ENCODE measurements around the gene CDC123.

The CDC123 gene

GRCh38 chr10:12202226-12202625 is 6.2 kb downstream of the CDC123 start:
- Histone ChIP-seq H3K36me3 (ENCODE audit: control insufficient read depth, insufficient read depth, low read length) (peaks cover 4% of the 10 kb centered on the region), H3K4me3 (ENCODE audit: insufficient read depth, low read depth, low read length, poor library complexity, severe bottlenecking) (no peak overlapping the region)

GRCh38 chr10:12205082-12205481 is 9.1 kb downstream of the CDC123 start:
- no peaks in the 10 kb centered on the region for H3K4me1 ChIP-seq (ENCODE audit: control insufficient read depth, insufficient read depth, low read length, poor library complexity, severe bottlenecking)

More at GRCh38 chr10:12202226-12202625, 6.2 kb downstream of the CDC123 start:
- no peak overlapping the region for H3K27ac ChIP-seq (ENCODE audit: insufficient read depth, low read length, poor library complexity, severe bottlenecking)
- no peaks in the 10 kb centered on the region for H3K27me3 ChIP-seq (replicated peaks; ENCODE audit: control insufficient read depth, insufficient read depth, low read length, poor library complexity, severe bottlenecking)
- H3K4me1 ChIP-seq (ENCODE audit: control insufficient read depth, insufficient read depth, low read length, poor library complexity, severe bottlenecking): peaks cover 12% of the 10 kb centered on the region
- H3K9me3 ChIP-seq (ENCODE audit: control insufficient read depth, low read length): no peaks in the 10 kb centered on the region
- DNase-seq: no peak

GRCh38 chr10:12207114-12207513 is 11.1 kb downstream of the CDC123 start:
- no peak for DNase-seq
- Histone ChIP-seq H3K9me3 (ENCODE audit: control insufficient read depth, low read length) (no peaks in the 10 kb centered on the region), H3K27me3 (replicated peaks; ENCODE audit: control insufficient read depth, insufficient read depth, low read length, poor library complexity, severe bottlenecking) (no peaks in the 10 kb centered on the region), H3K4me1 (ENCODE audit: control insufficient read depth, insufficient read depth, low read length, poor library complexity, severe bottlenecking) (no peaks in the 10 kb centered on the region), H3K27ac (ENCODE audit: insufficient read depth, low read length, poor library complexity, severe bottlenecking) (no peak overlapping the region), H3K36me3 (ENCODE audit: control insufficient read depth, insufficient read depth, low read length) (peaks cover 18% of the 10 kb centered on the region), H3K4me3 (ENCODE audit: insufficient read depth, low read depth, low read length, poor library complexity, severe bottlenecking) (no peak overlapping the region)

More at GRCh38 chr10:12205082-12205481, 9.1 kb downstream of the CDC123 start:
- Histone ChIP-seq H3K36me3 (ENCODE audit: control insufficient read depth, insufficient read depth, low read length) (peaks cover 7% of the 10 kb centered on the region), H3K27me3 (replicated peaks; ENCODE audit: control insufficient read depth, insufficient read depth, low read length, poor library complexity, severe bottlenecking) (no peaks in the 10 kb centered on the region), H3K4me3 (ENCODE audit: insufficient read depth, low read depth, low read length, poor library complexity, severe bottlenecking) (no peak overlapping the region), H3K27ac (ENCODE audit: insufficient read depth, low read length, poor library complexity, severe bottlenecking) (no peak overlapping the region), H3K9me3 (ENCODE audit: control insufficient read depth, low read length) (no peaks in the 10 kb centered on the region)
- no peak for DNase-seq

- Histone ChIP-seq H3K27me3 (replicated peaks; ENCODE audit: control insufficient read depth, insufficient read depth, low read length, poor library complexity, severe bottlenecking) (no peaks in the 10 kb centered on the region), H3K9me3 (ENCODE audit: control insufficient read depth, low read length) (no peaks in the 10 kb centered on the region), H3K4me3 (ENCODE audit: insufficient read depth, low read depth, low read length, poor library complexity, severe bottlenecking) (no peak overlapping the region), H3K36me3 (ENCODE audit: control insufficient read depth, insufficient read depth, low read length) (peaks cover 14% of the 10 kb centered on the region), H3K4me1 (ENCODE audit: control insufficient read depth, insufficient read depth, low read length, poor library complexity, severe bottlenecking) (no peaks in the 10 kb centered on the region), H3K27ac (ENCODE audit: insufficient read depth, low read length, poor library complexity, severe bottlenecking) (no peak overlapping the region)
- DNase-seq: no peak
These were observed 12.5 kb downstream of the CDC123 start for GRCh38 chr10:12208460-12208859.

GRCh38 chr10:12212454-12212853 is 16.5 kb downstream of the CDC123 start:
- Histone ChIP-seq H3K27ac (ENCODE audit: insufficient read depth, low read length, poor library complexity, severe bottlenecking) (no peak overlapping the region), H3K27me3 (replicated peaks; ENCODE audit: control insufficient read depth, insufficient read depth, low read length, poor library complexity, severe bottlenecking) (no peaks in the 10 kb centered on the region), H3K36me3 (ENCODE audit: control insufficient read depth, insufficient read depth, low read length) (peaks cover 29% of the 10 kb centered on the region), H3K4me3 (ENCODE audit: insufficient read depth, low read depth, low read length, poor library complexity, severe bottlenecking) (no peak overlapping the region), H3K9me3 (ENCODE audit: control insufficient read depth, low read length) (no peaks in the 10 kb centered on the region), H3K4me1 (ENCODE audit: control insufficient read depth, insufficient read depth, low read length, poor library complexity, severe bottlenecking) (no peaks in the 10 kb centered on the region)
- DNase-seq: no peak

GRCh38 chr10:12213621-12214020 is 17.6 kb downstream of the CDC123 start:
- Histone ChIP-seq H3K27me3 (replicated peaks; ENCODE audit: control insufficient read depth, insufficient read depth, low read length, poor library complexity, severe bottlenecking) (no peaks in the 10 kb centered on the region), H3K36me3 (ENCODE audit: control insufficient read depth, insufficient read depth, low read length) (peaks cover 36% of the 10 kb centered on the region), H3K4me1 (ENCODE audit: control insufficient read depth, insufficient read depth, low read length, poor library complexity, severe bottlenecking) (no peaks in the 10 kb centered on the region), H3K27ac (ENCODE audit: insufficient read depth, low read length, poor library complexity, severe bottlenecking) (no peak overlapping the region), H3K9me3 (ENCODE audit: control insufficient read depth, low read length) (no peaks in the 10 kb centered on the region), H3K4me3 (ENCODE audit: insufficient read depth, low read depth, low read length, poor library complexity, severe bottlenecking) (no peak overlapping the region)
- DNase-seq: no peak

GRCh38 chr10:12214093-12214492 is 18.1 kb downstream of the CDC123 start:
- Histone ChIP-seq H3K4me3 (ENCODE audit: insufficient read depth, low read depth, low read length, poor library complexity, severe bottlenecking) (no peak overlapping the region), H3K36me3 (ENCODE audit: control insufficient read depth, insufficient read depth, low read length) (peaks cover 41% of the 10 kb centered on the region), H3K27ac (ENCODE audit: insufficient read depth, low read length, poor library complexity, severe bottlenecking) (no peak overlapping the region), H3K9me3 (ENCODE audit: control insufficient read depth, low read length) (no peaks in the 10 kb centered on the region), H3K4me1 (ENCODE audit: control insufficient read depth, insufficient read depth, low read length, poor library complexity, severe bottlenecking) (no peaks in the 10 kb centered on the region), H3K27me3 (replicated peaks; ENCODE audit: control insufficient read depth, insufficient read depth, low read length, poor library complexity, severe bottlenecking) (no peaks in the 10 kb centered on the region)
- no peak for DNase-seq

- no peaks in the 10 kb centered on the region for H3K9me3 ChIP-seq (ENCODE audit: control insufficient read depth, low read length)
- no peaks in the 10 kb centered on the region for H3K4me1 ChIP-seq (ENCODE audit: control insufficient read depth, insufficient read depth, low read length, poor library complexity, severe bottlenecking)
- H3K27me3 ChIP-seq (replicated peaks; ENCODE audit: control insufficient read depth, insufficient read depth, low read length, poor library complexity, severe bottlenecking): no peaks in the 10 kb centered on the region
- H3K27ac ChIP-seq (ENCODE audit: insufficient read depth, low read length, poor library complexity, severe bottlenecking): no peak overlapping the region
- H3K36me3 ChIP-seq (ENCODE audit: control insufficient read depth, insufficient read depth, low read length): peaks cover 48% of the 10 kb centered on the region
- H3K4me3 ChIP-seq (ENCODE audit: insufficient read depth, low read depth, low read length, poor library complexity, severe bottlenecking): no peak overlapping the region
- DNase-seq: peak in 1 of 3 donors; percentile 32
These were observed 18.8 kb downstream of the CDC123 start for GRCh38 chr10:12214763-12215218.

GRCh38 chr10:12218991-12219390 is 23.0 kb downstream of the CDC123 start:
- no peak overlapping the region for H3K4me3 ChIP-seq (ENCODE audit: insufficient read depth, low read depth, low read length, poor library complexity, severe bottlenecking)
- no peaks in the 10 kb centered on the region for H3K4me1 ChIP-seq (ENCODE audit: control insufficient read depth, insufficient read depth, low read length, poor library complexity, severe bottlenecking)
- no peak for DNase-seq
- no peak overlapping the region for H3K27ac ChIP-seq (ENCODE audit: insufficient read depth, low read length, poor library complexity, severe bottlenecking)
- H3K36me3 ChIP-seq (ENCODE audit: control insufficient read depth, insufficient read depth, low read length): peaks cover 47% of the 10 kb centered on the region
- H3K27me3 ChIP-seq (replicated peaks; ENCODE audit: control insufficient read depth, insufficient read depth, low read length, poor library complexity, severe bottlenecking): no peaks in the 10 kb centered on the region
- H3K9me3 ChIP-seq (ENCODE audit: control insufficient read depth, low read length): no peaks in the 10 kb centered on the region

- H3K4me3 ChIP-seq (ENCODE audit: insufficient read depth, low read depth, low read length, poor library complexity, severe bottlenecking): no peak overlapping the region
- peaks cover 55% of the 10 kb centered on the region for H3K36me3 ChIP-seq (ENCODE audit: control insufficient read depth, insufficient read depth, low read length)
- no peak for DNase-seq
- no peaks in the 10 kb centered on the region for H3K4me1 ChIP-seq (ENCODE audit: control insufficient read depth, insufficient read depth, low read length, poor library complexity, severe bottlenecking)
- no peaks in the 10 kb centered on the region for H3K27me3 ChIP-seq (replicated peaks; ENCODE audit: control insufficient read depth, insufficient read depth, low read length, poor library complexity, severe bottlenecking)
- no peak overlapping the region for H3K27ac ChIP-seq (ENCODE audit: insufficient read depth, low read length, poor library complexity, severe bottlenecking)
- H3K9me3 ChIP-seq (ENCODE audit: control insufficient read depth, low read length): no peaks in the 10 kb centered on the region
These were observed 25.6 kb downstream of the CDC123 start for GRCh38 chr10:12221323-12222298.
